GM23248 (cell line): ENCODE data around the gene LPIN1.

Experiments used
- EZH2 ChIP-seq: fragments of 200-600 bp; sonication (generic); IDR thresholded peaks from 2 replicates; pipeline ENCODE4 v1.6.1; 2018; ENCODE audit warnings: antibody characterized with exemption, mild to moderate bottlenecking; ENCODE audit not compliant: insufficient read depth, poor library complexity, severe bottlenecking
- EZH2phosphoT487 ChIP-seq: fragments of 200-600 bp; sonication (generic); IDR thresholded peaks from 2 replicates; pipeline ENCODE4 v1.6.1; 2018; ENCODE audit warnings: antibody characterized with exemption, moderate library complexity, mild to moderate bottlenecking, low read depth; ENCODE audit not compliant: insufficient read depth

- TF ChIP-seq EZH2 (no peak), EZH2phosphoT487 (no peak)
Measured at GRCh38 chr2:11842336-11842735, 95.9 kb downstream of the LPIN1 start.
